Activated T-cell treated with anti-CD3 and anti-CD28 coated beads, Interleukin-2, amount 50 U/mL, for 72 hours (primary cell): Measurements from ENCODE around the gene FLT1. TPM values are rescaled to one million over a fixed set of nuclear protein-coding genes. Genes with fewer than 3 reads are reported as not detected.
A peak's percentile ranks its signal among the peaks of the same experiment; 100 is the strongest.

ENCODE experiments used
- ATAC-seq, 2 donors: fragments of 150-1000 bp; cut with Tn5 transposase; replicated peaks in 1 of 2; 2 replicates each; pipeline ENCODE4 v1.10.0; 2021; ENCODE audit warnings: moderate library complexity in 2 of 2, mild to moderate bottlenecking in 1 of 2
- DNase-seq, 2 donors: peaks; one replicate each; pipeline ENCODE4 v3.0.0; 2021 to 2022; ENCODE audit warnings: mixed read lengths in 1 of 2
- H3K27ac Mint-ChIP-seq: one replicate; pipeline ENCODE4 v1.8.0; 2022; ENCODE audit warnings: mild to moderate bottlenecking, moderate library complexity, mixed read lengths
- H3K27me3 Mint-ChIP-seq: one replicate; pipeline ENCODE4 v1.8.0; 2022; ENCODE audit warnings: low read depth, mixed read lengths
- H3K36me3 Mint-ChIP-seq, 2 donors: one replicate each; pipeline ENCODE4 v1.8.0; 2022; ENCODE audit warnings: mixed read lengths in 2 of 2, mild to moderate bottlenecking in 1 of 2; ENCODE audit not compliant: insufficient read depth in 2 of 2
- H3K4me1 Mint-ChIP-seq: one replicate; pipeline ENCODE4 v1.8.0; 2022; ENCODE audit warnings: low read depth, mixed read lengths
- H3K4me3 Mint-ChIP-seq, 2 donors: one replicate each; pipeline ENCODE4 v1.8.0; 2022; ENCODE audit warnings: mild to moderate bottlenecking in 2 of 2, mixed read lengths in 2 of 2, moderate library complexity in 2 of 2
- H3K9me3 Mint-ChIP-seq, 2 donors: one replicate each; pipeline ENCODE4 v1.8.0; 2022; ENCODE audit warnings: mixed read lengths in 2 of 2
- total RNA-seq, 2 donors: library from RNA; stranded (reverse); gene quantifications; one replicate each; pipeline ENCODE4 v1.2.3, GENCODE V29; 2022

FLT1 gene
- total RNA-seq, 2 donors from 2014 or later: 35.8 to 43.8 TPM

DNA sequence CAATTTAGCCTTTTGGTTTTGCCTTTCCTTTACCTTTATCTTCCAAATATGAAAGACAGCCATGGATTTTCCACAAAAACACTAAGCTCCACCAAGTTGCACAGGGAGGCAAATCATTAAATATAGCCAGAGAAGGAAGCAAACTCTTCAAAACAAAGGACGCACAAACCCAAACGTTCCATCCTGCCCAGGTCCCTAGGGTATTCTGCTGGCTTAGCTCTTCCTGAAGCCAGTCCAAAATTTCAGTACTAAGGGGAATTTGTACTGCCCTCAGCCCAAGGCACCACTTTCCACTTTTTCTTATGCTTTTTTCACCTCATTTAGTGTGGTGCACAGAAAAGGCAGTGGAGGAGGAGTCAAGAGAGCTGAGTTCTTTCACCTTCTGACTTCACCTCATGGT lies 169.9 kb downstream of the FLT1 start:
- H3K27me3 Mint-ChIP-seq: no peaks in the 10 kb centered on the region
- no peak for DNase-seq
- no peaks in the 10 kb centered on the region for H3K36me3 Mint-ChIP-seq
- ATAC-seq: no peak
- no peak overlapping the region for H3K4me3 Mint-ChIP-seq
- H3K27ac Mint-ChIP-seq: no peak overlapping the region
- H3K9me3 Mint-ChIP-seq: no peaks in the 10 kb centered on the region
- peaks cover 5% of the 10 kb centered on the region for H3K4me1 Mint-ChIP-seq

DNA sequence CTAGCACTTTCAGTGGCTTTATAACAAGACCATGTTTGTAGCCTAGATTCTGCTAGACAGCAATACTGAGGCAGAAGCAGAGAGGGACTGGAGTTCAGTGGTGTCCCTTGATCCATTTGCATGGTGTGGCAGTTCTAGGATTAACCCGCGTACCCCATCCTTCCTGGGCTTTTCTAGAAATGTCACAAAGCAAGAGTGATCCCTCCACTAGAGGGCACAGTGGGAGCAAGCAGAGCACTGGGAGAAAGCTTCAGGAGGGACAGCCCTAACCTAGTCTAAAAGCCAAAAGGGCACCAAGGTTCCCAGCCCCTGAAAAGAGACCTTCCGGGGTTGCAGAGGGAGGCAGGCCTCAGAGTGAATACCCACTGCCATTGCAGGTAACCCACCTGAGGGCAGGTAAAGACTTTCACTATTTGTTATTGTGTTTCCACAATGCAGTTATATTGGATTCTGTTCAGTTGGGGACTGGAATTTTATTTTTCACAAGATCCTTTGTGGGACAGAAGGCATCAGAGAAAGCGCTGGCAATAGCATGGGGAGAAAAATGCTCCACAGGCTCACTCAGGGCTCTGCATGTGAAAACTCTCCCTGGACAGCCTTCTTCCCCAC lies 170.6 kb downstream of the FLT1 start:
- no peak overlapping the region for H3K27ac Mint-ChIP-seq
- peak; percentile 72 to 84 for ATAC-seq
- H3K9me3 Mint-ChIP-seq: no peaks in the 10 kb centered on the region
- no peak overlapping the region for H3K4me3 Mint-ChIP-seq
- peaks cover 5% of the 10 kb centered on the region for H3K4me1 Mint-ChIP-seq
- no peaks in the 10 kb centered on the region for H3K36me3 Mint-ChIP-seq
- H3K27me3 Mint-ChIP-seq: no peaks in the 10 kb centered on the region
- DNase-seq: peak; percentile 61 to 69

DNA sequence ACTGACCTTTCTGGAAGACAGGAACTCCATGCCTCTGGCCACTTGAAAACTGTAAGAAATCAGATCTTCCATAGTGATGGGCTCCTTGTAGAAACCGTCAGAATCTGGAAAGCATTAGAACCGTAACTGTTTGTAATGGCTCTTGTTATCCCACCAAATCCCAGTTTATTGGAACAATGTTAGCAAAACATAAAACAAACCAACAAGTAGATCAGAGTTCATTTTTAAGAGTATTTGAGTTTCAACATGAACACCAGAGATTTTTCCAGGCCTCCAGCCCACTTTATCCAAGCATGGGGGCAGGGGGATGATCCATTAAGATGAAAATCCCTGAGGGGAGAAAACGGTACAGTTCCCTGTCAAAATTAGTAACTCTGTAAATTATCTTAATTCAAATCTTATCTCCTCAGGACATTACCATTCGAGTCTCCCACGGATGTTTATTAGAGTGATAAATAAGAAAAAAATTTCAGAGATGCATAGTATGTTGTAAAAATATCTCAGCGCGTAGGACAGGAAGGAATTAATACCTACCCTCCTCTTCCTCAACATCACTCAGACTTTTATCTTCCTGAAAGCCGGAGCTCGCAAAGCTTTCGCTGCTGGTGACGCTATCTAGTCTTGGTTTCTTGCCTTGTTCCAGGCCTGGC lies 172.5 kb downstream of the FLT1 start:
- Mint-ChIP-seq H3K9me3 (no peaks in the 10 kb centered on the region), H3K4me3 (no peak overlapping the region), H3K27me3 (no peaks in the 10 kb centered on the region), H3K4me1 (peaks cover 5% of the 10 kb centered on the region), H3K36me3 (no peaks in the 10 kb centered on the region), H3K27ac (no peak overlapping the region)
- no peak for ATAC-seq
- DNase-seq: no peak

DNA sequence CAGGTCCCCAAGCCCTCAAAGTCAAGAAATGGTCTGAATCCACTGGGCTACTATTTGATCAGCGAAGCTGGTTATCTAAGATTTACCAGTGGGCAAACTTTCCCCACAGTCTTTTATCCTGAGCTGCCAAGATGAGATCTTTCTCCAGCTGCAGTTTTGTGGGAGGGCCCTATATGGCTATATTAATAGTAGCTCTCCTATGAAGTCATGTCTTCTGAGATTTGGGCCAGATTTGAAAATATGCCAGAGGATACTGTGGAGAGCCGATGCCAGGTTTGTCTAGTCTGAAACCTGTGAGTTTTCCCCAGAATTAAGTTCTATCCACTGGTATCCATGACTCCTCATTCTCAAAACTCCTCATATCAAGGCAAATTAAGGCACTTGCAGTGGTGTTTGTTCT lies 173.2 kb downstream of the FLT1 start:
- no peak overlapping the region for H3K4me3 Mint-ChIP-seq
- H3K27me3 Mint-ChIP-seq: no peaks in the 10 kb centered on the region
- H3K4me1 Mint-ChIP-seq: peaks cover 5% of the 10 kb centered on the region
- H3K9me3 Mint-ChIP-seq: no peaks in the 10 kb centered on the region
- H3K27ac Mint-ChIP-seq: no peak overlapping the region
- H3K36me3 Mint-ChIP-seq: no peaks in the 10 kb centered on the region
- no peak for ATAC-seq
- DNase-seq: no peak

DNA sequence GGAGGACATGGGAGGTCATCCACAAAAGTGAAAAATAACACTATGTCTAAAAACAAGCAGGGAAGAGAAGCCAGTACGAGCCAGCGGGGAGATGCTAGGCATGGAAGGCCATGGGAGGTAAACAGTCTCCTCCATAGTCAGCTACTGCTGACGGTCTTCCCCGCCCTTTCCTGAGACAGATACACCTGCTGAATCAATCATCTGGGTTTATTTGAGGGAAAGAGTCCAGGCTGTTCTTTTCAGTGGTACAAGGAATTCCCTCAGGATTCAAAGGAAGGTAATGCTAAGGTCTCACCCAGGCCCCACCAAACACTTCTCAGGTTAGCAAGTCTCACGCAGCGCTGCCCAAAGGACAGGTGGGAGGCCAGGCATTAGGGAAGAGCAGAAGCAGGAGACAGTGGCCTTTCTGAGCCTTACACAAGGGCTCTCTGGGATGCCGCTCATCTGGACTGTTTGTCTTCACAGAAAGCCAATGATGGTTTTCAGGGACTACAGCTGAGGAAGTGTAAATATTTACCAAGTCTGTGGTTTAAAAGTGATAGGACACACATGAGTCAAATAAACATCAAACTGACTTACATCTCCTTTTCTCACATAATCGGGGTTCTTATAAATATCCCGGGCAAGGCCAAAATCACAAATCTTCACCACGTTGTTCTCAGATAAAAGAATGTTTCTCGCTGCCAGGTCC lies 173.9 kb downstream of the FLT1 start:
- H3K4me3 Mint-ChIP-seq: no peak overlapping the region
- H3K27me3 Mint-ChIP-seq: no peaks in the 10 kb centered on the region
- no peak overlapping the region for H3K27ac Mint-ChIP-seq
- no peaks in the 10 kb centered on the region for H3K9me3 Mint-ChIP-seq
- ATAC-seq (no peak), DNase-seq (no peak)
- no peaks in the 10 kb centered on the region for H3K36me3 Mint-ChIP-seq
- H3K4me1 Mint-ChIP-seq: peaks cover 5% of the 10 kb centered on the region

DNA sequence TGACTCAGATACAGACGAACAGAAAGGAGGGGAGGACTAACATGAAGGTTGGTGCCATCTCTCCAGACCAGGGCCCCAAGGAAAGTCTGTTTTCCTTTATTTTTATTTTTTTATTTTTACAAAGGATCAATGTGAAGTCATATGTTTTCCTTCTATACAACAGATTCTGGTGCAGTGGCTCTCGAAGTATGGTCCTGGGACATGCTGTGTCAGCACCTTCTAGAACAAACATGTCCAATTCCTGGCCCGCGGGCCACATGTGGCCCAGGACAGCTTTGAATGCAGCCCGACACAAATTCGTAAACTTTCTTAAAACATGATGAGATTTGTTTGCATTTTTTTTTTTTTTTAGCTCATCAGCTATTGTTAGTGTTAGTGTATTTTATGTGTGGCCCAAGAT lies 174.7 kb downstream of the FLT1 start:
- no peaks in the 10 kb centered on the region for H3K27me3 Mint-ChIP-seq
- ATAC-seq (no peak), DNase-seq (no peak)
- H3K4me3 Mint-ChIP-seq: no peak overlapping the region
- H3K36me3 Mint-ChIP-seq: no peaks in the 10 kb centered on the region
- peaks cover 5% of the 10 kb centered on the region for H3K4me1 Mint-ChIP-seq
- no peaks in the 10 kb centered on the region for H3K9me3 Mint-ChIP-seq
- no peak overlapping the region for H3K27ac Mint-ChIP-seq

DNA sequence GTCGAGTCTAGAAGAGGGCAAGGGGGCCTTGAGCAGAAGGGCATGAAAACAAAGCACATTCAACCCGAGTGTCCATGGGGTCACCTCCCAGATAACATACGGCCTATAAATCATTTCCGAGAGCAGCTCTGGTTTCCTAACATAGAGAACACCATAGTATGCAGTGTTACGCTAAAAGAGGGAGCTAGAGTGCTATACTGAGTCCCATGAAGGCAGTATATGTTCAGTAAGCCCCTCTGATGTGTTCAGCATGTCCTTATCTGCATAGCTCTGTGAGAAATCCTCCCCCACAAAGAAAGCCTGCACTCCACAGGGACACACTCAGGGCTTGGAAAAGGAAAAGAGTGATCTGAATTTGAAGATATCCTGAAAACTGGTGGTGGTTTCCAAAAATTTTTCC lies 175.4 kb downstream of the FLT1 start:
- ATAC-seq (no peak), DNase-seq (no peak)
- no peak overlapping the region for H3K27ac Mint-ChIP-seq
- no peaks in the 10 kb centered on the region for H3K9me3 Mint-ChIP-seq
- no peaks in the 10 kb centered on the region for H3K27me3 Mint-ChIP-seq
- H3K36me3 Mint-ChIP-seq: no peaks in the 10 kb centered on the region
- peaks cover 5% of the 10 kb centered on the region for H3K4me1 Mint-ChIP-seq
- no peak overlapping the region for H3K4me3 Mint-ChIP-seq

DNA sequence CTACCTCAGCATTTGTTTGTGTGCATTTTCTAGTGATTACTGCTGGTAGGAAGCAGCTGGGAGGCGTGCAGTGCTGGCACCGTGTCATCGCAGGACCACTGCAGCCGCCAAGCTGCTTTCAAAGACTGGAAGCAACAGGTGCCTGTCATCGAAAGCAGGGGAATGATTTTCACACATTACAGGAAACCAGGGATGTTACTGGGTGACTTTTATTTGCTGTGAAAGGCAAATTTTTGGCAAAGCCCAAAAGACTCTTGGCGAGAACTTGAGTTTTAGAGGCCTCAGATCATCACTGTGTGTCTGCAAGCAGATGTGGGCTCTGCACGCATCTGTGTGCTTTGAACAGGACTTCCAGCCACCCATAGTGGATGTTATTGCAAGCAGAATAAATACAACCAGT lies 176.4 kb downstream of the FLT1 start:
- Mint-ChIP-seq H3K36me3 (no peaks in the 10 kb centered on the region), H3K9me3 (no peaks in the 10 kb centered on the region), H3K4me3 (no peak overlapping the region), H3K4me1 (no peaks in the 10 kb centered on the region), H3K27me3 (no peaks in the 10 kb centered on the region), H3K27ac (no peak overlapping the region)
- no peak for ATAC-seq
- DNase-seq: no peak

DNA sequence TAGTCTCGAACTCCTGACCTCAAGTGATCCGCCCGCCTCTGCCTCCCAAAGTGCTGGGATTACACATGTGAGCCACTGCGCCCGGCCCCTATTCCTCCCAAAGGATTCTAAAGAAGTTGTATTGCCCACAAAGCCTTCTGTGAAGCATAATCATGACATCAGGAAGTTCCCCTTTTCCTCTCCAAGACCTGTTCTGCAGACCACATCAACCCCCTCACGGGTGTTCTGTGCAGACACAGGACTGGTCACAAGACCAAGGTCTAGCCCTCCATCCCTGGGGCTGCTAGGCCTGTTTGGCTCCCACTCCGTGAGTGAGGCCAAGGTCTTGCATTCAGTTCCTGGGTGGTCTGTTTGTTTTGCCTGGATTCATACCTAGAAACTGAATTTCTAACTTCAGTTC lies 178.1 kb downstream of the FLT1 start:
- H3K27ac Mint-ChIP-seq: no peak overlapping the region
- no peak for DNase-seq
- no peak overlapping the region for H3K4me3 Mint-ChIP-seq
- H3K36me3 Mint-ChIP-seq: no peaks in the 10 kb centered on the region
- ATAC-seq: no peak
- no peaks in the 10 kb centered on the region for H3K9me3 Mint-ChIP-seq
- no peaks in the 10 kb centered on the region for H3K4me1 Mint-ChIP-seq
- H3K27me3 Mint-ChIP-seq: no peaks in the 10 kb centered on the region

DNA sequence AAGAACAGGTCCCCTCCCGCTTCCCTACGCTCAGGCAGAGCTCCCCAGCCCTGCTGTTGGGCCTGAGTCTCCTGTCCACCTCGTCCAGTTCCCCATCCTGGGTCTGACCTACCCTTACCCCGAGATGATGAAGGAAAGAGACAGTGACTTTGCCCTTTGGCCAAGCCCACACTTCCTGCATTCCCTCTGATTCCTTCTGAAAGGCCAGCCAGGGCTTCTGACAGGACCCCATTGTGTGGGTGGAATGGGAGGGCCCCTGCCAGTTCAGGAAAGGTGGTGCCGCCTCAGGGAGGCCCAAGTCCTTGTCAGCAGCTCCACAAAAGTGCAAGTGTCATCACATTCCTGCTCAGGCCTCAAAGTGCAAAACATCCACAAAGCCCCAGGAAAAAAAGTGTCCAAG lies 178.8 kb downstream of the FLT1 start:
- no peak overlapping the region for H3K27ac Mint-ChIP-seq
- no peaks in the 10 kb centered on the region for H3K27me3 Mint-ChIP-seq
- DNase-seq: no peak
- no peak overlapping the region for H3K4me3 Mint-ChIP-seq
- ATAC-seq: no peak
- no peaks in the 10 kb centered on the region for H3K4me1 Mint-ChIP-seq
- H3K9me3 Mint-ChIP-seq: no peaks in the 10 kb centered on the region
- H3K36me3 Mint-ChIP-seq: no peaks in the 10 kb centered on the region

DNA sequence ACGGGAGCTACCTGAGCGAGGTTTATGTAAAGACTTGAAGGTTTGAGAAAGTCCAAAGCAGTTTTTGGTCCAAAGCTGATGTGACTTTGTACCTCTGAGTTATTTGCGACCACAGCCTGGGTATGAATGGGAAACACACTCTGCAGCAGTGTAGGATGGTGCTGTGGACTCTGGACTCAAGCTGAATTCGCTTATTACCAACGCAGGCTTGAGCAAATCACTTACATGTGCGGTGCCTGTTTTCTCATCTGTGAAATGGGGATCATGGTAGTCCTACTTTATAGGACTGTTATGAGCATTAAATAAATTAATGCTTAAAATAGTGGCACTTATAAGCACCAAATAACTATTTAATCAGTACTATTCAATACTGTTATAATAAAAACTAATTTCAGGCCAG lies 180.0 kb downstream of the FLT1 start:
- DNase-seq (no peak), ATAC-seq (no peak)
- Mint-ChIP-seq H3K36me3 (no peaks in the 10 kb centered on the region), H3K27ac (no peak overlapping the region), H3K4me3 (no peak overlapping the region), H3K27me3 (no peaks in the 10 kb centered on the region), H3K9me3 (no peaks in the 10 kb centered on the region), H3K4me1 (no peaks in the 10 kb centered on the region)

DNA sequence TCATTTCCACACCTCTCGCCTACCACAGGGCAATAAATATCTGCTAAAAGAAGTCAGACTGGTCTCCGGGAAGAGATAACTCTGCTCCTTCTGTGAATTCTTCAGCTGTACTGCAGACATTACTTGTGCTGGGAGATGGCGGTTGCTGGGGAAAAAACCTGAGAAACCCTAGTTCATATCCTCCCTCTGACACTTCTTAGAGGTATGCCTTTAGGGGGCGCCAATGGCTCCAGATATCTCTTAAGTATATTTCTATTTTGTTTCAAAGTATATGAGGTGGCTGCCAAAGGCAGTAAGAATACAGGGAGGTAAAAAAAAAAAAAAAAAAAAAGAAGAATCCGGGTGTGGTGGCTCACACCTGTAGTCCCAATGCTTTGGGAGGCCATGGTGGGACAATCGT lies 181.3 kb downstream of the FLT1 start:
- H3K4me1 Mint-ChIP-seq: no peaks in the 10 kb centered on the region
- DNase-seq (peak; percentile 26 to 27), ATAC-seq (no peak)
- no peak overlapping the region for H3K4me3 Mint-ChIP-seq
- H3K9me3 Mint-ChIP-seq: no peaks in the 10 kb centered on the region
- H3K36me3 Mint-ChIP-seq: no peaks in the 10 kb centered on the region
- no peaks in the 10 kb centered on the region for H3K27me3 Mint-ChIP-seq
- H3K27ac Mint-ChIP-seq: no peak overlapping the region

DNA sequence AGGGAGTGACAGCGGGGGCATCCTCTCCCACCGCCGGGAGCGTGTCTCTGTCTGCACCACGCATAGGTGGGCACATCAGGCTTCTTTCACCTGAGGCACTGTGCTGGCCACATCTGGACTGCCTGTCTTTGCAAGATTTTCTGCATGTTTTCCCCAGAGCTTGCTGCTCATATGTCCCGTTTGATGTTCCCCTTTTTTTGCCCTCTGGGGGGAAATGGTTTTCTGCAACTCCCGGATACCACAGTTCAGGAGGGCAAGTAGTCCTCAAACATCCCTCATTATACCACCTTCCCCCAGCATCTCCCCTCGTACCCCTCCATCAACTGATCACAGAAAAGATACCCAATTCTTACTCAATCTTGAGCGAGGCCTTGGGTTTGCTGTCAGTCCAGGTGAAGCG lies 188.6 kb downstream of the FLT1 start:
- DNase-seq (no peak), ATAC-seq (no peak)
- Mint-ChIP-seq H3K27ac (no peak overlapping the region), H3K9me3 (no peaks in the 10 kb centered on the region), H3K4me3 (no peak overlapping the region), H3K27me3 (no peaks in the 10 kb centered on the region), H3K36me3 (no peaks in the 10 kb centered on the region), H3K4me1 (peaks cover 6% of the 10 kb centered on the region)

DNA sequence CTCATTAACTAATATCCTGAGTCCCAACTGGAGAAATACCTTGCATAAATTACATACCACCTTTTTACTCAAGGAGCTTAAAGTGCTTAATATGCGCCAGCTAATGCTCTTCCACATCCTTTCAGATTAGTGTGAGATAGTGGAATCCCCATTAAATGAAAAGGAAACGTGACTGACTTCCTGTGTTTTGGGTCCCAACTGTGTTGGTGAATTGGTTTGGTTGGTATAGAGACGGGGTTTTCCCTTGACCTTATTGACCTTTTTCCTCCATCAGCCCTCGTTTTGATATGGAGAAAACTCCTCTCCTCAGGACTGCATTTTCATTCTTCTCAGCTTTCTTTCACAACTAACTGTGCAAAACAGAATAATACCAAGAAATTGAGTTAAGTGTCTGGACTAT lies 193.1 kb downstream of the FLT1 start:
- DNase-seq: no peak
- Mint-ChIP-seq H3K4me1 (peaks cover 6% of the 10 kb centered on the region), H3K9me3 (peaks cover 0 to 2% of the 10 kb centered on the region in 2 donors), H3K36me3 (no peaks in the 10 kb centered on the region), H3K4me3 (no peak overlapping the region), H3K27ac (no peak overlapping the region), H3K27me3 (no peaks in the 10 kb centered on the region)
- no peak for ATAC-seq
